ENCODE measurements around the gene ZNF697. TPM values are rescaled to one million over a fixed set of nuclear protein-coding genes. Genes with fewer than 3 reads are reported as not detected.
"Not testable (repeated sequence)": the region's sequence is repeated elsewhere in the genome, so short reads cannot be mapped to it uniquely, and the experiment has no call there.

ZNF697 gene
- total RNA-seq, 1 experiment from 2014 or later = 4.1 TPM

DNA sequence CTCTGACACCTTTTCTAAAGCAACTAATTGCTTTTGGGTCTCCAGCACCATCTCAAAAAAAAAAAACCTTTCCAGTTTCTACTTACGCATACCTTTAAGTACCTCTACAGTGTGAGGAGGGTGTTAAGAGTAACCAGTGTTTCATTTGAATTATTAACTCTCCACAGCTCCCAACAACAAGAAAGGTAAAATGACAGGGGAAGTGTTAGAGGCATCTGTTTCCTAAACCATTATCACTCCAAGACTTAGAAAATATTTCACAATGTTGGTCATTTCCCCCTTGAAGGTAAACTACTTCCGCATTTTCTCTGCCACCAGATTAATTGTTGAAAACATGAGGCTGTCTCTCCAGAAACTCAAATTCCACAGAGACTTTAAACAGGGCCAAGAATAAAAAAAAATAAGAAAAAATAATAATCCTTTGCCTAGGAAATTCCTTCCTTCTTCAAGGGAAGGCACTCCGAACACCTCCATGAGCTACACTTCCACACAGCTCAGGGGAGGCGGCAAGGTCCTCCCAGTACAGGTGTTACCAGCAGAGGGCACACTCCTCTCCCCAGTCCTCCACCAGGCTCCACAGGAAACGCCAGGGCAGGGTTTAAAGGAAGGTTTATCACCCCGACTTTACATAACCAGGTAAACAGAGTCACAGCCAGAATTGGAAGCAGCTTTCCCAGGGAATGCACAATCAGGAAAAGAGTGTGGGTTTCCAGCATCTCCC is 40.8 kb downstream of the ZNF697 start:
- POLR2A ChIA-PET (ENCODE audit: unreplicated experiment); H3K27me3 ChIP-seq (ENCODE audit: insufficient read depth, low read depth); H4K20me1 ChIP-seq (ENCODE audit: insufficient read depth); DNase-seq; H3K79me2 ChIP-seq (ENCODE audit: low read depth); BruUV-seq (replicated peaks); H3K4me2 ChIP-seq; H3K27ac ChIP-seq; H3K9me2 ChIP-seq (ENCODE audit: insufficient read depth); H3K4me3 ChIP-seq; H2AFZ ChIP-seq; H3F3A ChIP-seq (ENCODE audit: insufficient read depth, low read depth); CTCF ChIA-PET; H3K4me1 ChIP-seq (replicated peaks; ENCODE audit: insufficient read depth); H3K9me3 ChIP-seq (ENCODE audit: insufficient read depth, low read depth); H3K36me3 ChIP-seq (ENCODE audit: low read depth); intact Hi-C loops (cut with micrococcal nuclease; ENCODE audit: unreplicated experiment): not testable (repeated sequence)
- 0 out of 2 replicates have a peak, but pooled peaks have one; percentile 28 for TF ChIP-seq CTCF (conservative IDR thresholded peaks at IDR 0.05)

DNA sequence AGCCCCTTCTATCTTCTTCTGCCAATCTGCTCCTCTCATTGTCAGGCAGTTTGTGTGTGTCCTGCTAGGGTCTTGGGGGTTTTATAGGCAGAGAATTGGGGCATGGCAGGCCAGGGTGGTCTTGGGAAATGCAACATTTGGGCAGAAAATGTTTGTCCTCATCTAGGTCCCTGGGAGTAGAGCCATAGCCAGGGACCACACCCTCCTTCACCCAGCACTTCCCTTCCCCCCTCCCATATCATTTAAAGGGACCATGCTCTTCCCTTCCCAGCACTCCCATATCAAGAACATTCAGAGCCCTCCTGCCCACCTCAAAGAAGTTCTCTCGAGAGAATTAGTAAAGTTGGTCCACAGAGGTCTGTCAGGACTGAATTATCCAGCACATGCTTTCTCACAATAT is 41.7 kb downstream of the ZNF697 start:
- CTCF ChIA-PET = no interaction called here
- Histone ChIP-seq H3K4me2 (no peak overlapping the region), H3K4me3 (no peak overlapping the region), H2AFZ (no peak overlapping the region), H3K79me2 (ENCODE audit: low read depth) (no peaks in the 10 kb centered on the region), H3K9me3 (ENCODE audit: insufficient read depth, low read depth) (no peaks in the 10 kb centered on the region), H3F3A (ENCODE audit: insufficient read depth, low read depth) (no peaks in the 10 kb centered on the region), H3K4me1 (replicated peaks; ENCODE audit: insufficient read depth) (peaks cover 7% of the 10 kb centered on the region), H3K36me3 (ENCODE audit: low read depth) (no peaks in the 10 kb centered on the region), H4K20me1 (ENCODE audit: insufficient read depth) (no peaks in the 10 kb centered on the region; the same call in 1 of the 2 replicates), H3K9me2 (ENCODE audit: insufficient read depth) (no peaks in the 10 kb centered on the region), H3K27me3 (ENCODE audit: insufficient read depth, low read depth) (no peaks in the 10 kb centered on the region), H3K27ac (no peak overlapping the region)
- intact Hi-C loops (cut with micrococcal nuclease; ENCODE audit: unreplicated experiment) = no loop called here
- TF ChIP-seq EZH2 (IDR thresholded peaks at IDR 0.05; ENCODE audit: low read depth) (no peak), CTCF (conservative IDR thresholded peaks at IDR 0.05) (no peak)
- no peak for DNase-seq
- BruUV-seq (replicated peaks) = no TSS peak
- POLR2A ChIA-PET (ENCODE audit: unreplicated experiment) = interaction anchor here (0.6 kb wide), 1 partner anchor 133 kb away, joined by 4 read pairs; no protein-coding TSS in a partner anchor

DNA sequence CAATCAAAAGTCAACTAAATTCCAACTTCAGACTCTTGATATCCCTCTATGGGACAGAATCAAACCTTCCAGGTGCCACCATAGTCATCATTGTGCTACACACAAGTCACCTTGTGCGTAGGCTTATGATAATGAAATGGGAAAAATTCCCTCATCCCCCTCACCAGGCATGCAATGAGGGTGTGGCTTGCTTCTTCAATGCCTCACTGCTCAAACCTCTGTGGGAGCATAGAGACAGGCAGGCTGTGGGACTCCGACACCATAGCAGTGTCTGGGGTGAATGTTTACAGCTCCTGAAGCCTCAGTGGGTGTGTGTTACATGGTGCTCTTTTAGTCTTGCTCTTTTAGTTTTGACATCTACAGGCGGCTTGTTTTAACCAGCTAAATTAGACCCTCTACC is 42.4 kb downstream of the ZNF697 start:
- no peaks in the 10 kb centered on the region for H3K79me2 ChIP-seq (ENCODE audit: low read depth)
- no peaks in the 10 kb centered on the region for H3F3A ChIP-seq (ENCODE audit: insufficient read depth, low read depth)
- no peaks in the 10 kb centered on the region; the same call in 1 of the 2 replicates for H4K20me1 ChIP-seq (ENCODE audit: insufficient read depth)
- intact Hi-C loops (cut with micrococcal nuclease; ENCODE audit: unreplicated experiment) = no loop called here
- no peak for DNase-seq
- no peaks in the 10 kb centered on the region for H3K27me3 ChIP-seq (ENCODE audit: insufficient read depth, low read depth)
- no peak overlapping the region for H3K4me3 ChIP-seq
- H3K9me3 ChIP-seq (ENCODE audit: insufficient read depth, low read depth) = no peaks in the 10 kb centered on the region
- POLR2A ChIA-PET (ENCODE audit: unreplicated experiment) = interaction anchor here (0.6 kb wide), 1 partner anchor 132 kb away, joined by 4 read pairs; no protein-coding TSS in a partner anchor
- TF ChIP-seq EZH2 (IDR thresholded peaks at IDR 0.05; ENCODE audit: low read depth) (no peak), CTCF (conservative IDR thresholded peaks at IDR 0.05) (no peak)
- no TSS peak for BruUV-seq (replicated peaks)
- H3K27ac ChIP-seq = no peak overlapping the region
- no peak overlapping the region for H2AFZ ChIP-seq
- no peak overlapping the region for H3K4me2 ChIP-seq
- peaks cover 7% of the 10 kb centered on the region for H3K4me1 ChIP-seq (replicated peaks; ENCODE audit: insufficient read depth)
- CTCF ChIA-PET = interaction anchor here (1.1 kb wide), 1 partner anchor 11 kb away, joined by 3 read pairs; no protein-coding TSS in a partner anchor
- no peaks in the 10 kb centered on the region for H3K9me2 ChIP-seq (ENCODE audit: insufficient read depth)
- no peaks in the 10 kb centered on the region for H3K36me3 ChIP-seq (ENCODE audit: low read depth)

- H3K27me3 ChIP-seq (ENCODE audit: insufficient read depth, low read depth); H3K27ac ChIP-seq; H3K9me3 ChIP-seq (ENCODE audit: insufficient read depth, low read depth); DNase-seq; POLR2A ChIA-PET (ENCODE audit: unreplicated experiment); H3F3A ChIP-seq (ENCODE audit: insufficient read depth, low read depth); H3K4me3 ChIP-seq; intact Hi-C loops (cut with micrococcal nuclease; ENCODE audit: unreplicated experiment); BruUV-seq (replicated peaks); H3K4me1 ChIP-seq (replicated peaks; ENCODE audit: insufficient read depth); H2AFZ ChIP-seq; H3K9me2 ChIP-seq (ENCODE audit: insufficient read depth); H3K4me2 ChIP-seq; H3K79me2 ChIP-seq (ENCODE audit: low read depth); H3K36me3 ChIP-seq (ENCODE audit: low read depth); H4K20me1 ChIP-seq (ENCODE audit: insufficient read depth): not testable (repeated sequence)
- CTCF ChIA-PET = interaction anchor here (1.1 kb wide), 1 partner anchor 11 kb away, joined by 3 read pairs; no protein-coding TSS in a partner anchor
These were observed 43.0 kb downstream of the ZNF697 start for GRCh38 chr1:119605080-119605479.
